HL-60/S4 (cell line): ENCODE results near the gene CRYBA1.
"Not testable (repeated sequence)": the region's sequence is repeated elsewhere in the genome, so short reads cannot be mapped to it uniquely, and the experiment has no call there.

Experiments
- in situ Hi-C: fragments of 300-500 bp; cut with MboI; formaldehyde crosslinking; loops from 2 replicates; pipeline ENCODE4 v1.14.3; 2022; ENCODE audit warnings: low sequenced_read_pairs

CRYBA1 gene

GRCh38 chr17:29246628-29247027 is at the start of gene CRYBA1:
TSS of gene CRYBA1 (plus strand) at chr17:29246859. CDS start at chr17:29246864, 5 bp downstream.
- in situ Hi-C loops: no loop called here

- in situ Hi-C loops: no loop called here
Observed at GRCh38 chr17:29197516-29198272, 49.0 kb upstream of the CRYBA1 start.

- in situ Hi-C loops: not testable (repeated sequence)
Observed at GRCh38 chr17:29204068-29204804, 42.4 kb upstream of the CRYBA1 start.

GRCh38 chr17:29205047-29205446 is 41.6 kb upstream of the CRYBA1 start:
- in situ Hi-C loops: no loop called here

GRCh38 chr17:29207975-29208374 is 38.7 kb upstream of the CRYBA1 start:
- in situ Hi-C loops: no loop called here

- in situ Hi-C loops: no loop called here
Observed at GRCh38 chr17:29209073-29209472, 37.6 kb upstream of the CRYBA1 start.

GRCh38 chr17:29210879-29211278 is 35.8 kb upstream of the CRYBA1 start:
- in situ Hi-C loops: no loop called here

- in situ Hi-C loops: no loop called here
Observed at GRCh38 chr17:29212094-29212631, 34.5 kb upstream of the CRYBA1 start.

GRCh38 chr17:29212681-29213121 is 34.0 kb upstream of the CRYBA1 start:
- in situ Hi-C loops: no loop called here

GRCh38 chr17:29214215-29215146 is 32.2 kb upstream of the CRYBA1 start:
- in situ Hi-C loops: no loop called here

- in situ Hi-C loops: no loop called here
Observed at GRCh38 chr17:29215174-29215573, 31.5 kb upstream of the CRYBA1 start.

- in situ Hi-C loops: no loop called here
Observed at GRCh38 chr17:29215717-29216116, 30.9 kb upstream of the CRYBA1 start.

- in situ Hi-C loops: no loop called here
Observed at GRCh38 chr17:29216181-29216580, 30.5 kb upstream of the CRYBA1 start.

GRCh38 chr17:29216856-29217255 is 29.8 kb upstream of the CRYBA1 start:
- in situ Hi-C loops: no loop called here

- in situ Hi-C loops: no loop called here
Observed at GRCh38 chr17:29219378-29220047, 27.1 kb upstream of the CRYBA1 start.

GRCh38 chr17:29221338-29221737 is 25.3 kb upstream of the CRYBA1 start:
- in situ Hi-C loops: not testable (repeated sequence)

GRCh38 chr17:29225396-29225795 is 21.3 kb upstream of the CRYBA1 start:
- in situ Hi-C loops: no loop called here

GRCh38 chr17:29233301-29233700 is 13.4 kb upstream of the CRYBA1 start:
- in situ Hi-C loops: no loop called here

GRCh38 chr17:29234972-29235371 is 11.7 kb upstream of the CRYBA1 start:
- in situ Hi-C loops: not testable (repeated sequence)

- in situ Hi-C loops: no loop called here
Observed at GRCh38 chr17:29235904-29236303, 10.8 kb upstream of the CRYBA1 start.
